ENCODE measurements around the gene ZNF827. TPM values are rescaled to one million over a fixed set of nuclear protein-coding genes. Genes with fewer than 3 reads are reported as not detected.

ZNF827 gene
- total and polyA plus RNA-seq, 2 of the 13 experiments (the other 11 are each of a cell fraction or from before 2014, with no cell fraction given): 2.8 TPM

DNA sequence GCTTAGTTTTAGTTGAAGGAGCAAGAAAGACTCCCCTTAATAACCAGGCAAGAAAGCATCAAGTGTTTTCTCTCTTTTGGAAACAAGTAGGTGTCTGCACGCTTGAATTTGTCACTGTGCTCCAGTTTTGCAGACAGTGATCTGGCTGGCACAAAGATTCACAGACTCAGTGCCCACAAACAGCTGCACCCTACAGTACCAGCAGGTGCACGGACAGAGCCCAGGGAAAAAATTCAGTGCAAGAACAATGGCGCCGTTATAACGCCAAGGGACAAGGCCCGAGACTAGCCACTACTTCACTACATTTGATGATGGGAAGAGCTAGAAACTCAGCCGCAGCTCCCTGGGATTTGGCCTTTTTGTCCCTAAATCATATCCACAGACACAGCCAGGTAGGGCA, 56.0 kb downstream of the ZNF827 start (continued):
- TF ChIP-seq, protein P1, sequence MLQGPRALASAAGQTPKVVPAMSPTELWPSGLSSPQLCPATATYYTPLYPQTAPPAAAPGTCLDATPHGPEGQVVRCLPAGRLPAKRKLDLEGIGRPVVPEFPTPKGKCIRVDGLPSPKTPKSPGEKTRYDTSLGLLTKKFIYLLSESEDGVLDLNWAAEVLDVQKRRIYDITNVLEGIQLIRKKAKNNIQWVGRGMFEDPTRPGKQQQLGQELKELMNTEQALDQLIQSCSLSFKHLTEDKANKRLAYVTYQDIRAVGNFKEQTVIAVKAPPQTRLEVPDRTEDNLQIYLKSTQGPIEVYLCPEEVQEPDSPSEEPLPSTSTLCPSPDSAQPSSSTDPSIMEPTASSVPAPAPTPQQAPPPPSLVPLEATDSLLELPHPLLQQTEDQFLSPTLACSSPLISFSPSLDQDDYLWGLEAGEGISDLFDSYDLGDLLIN (CRISPR knock-in tag; IDR thresholded peaks at IDR 0.05; ENCODE audit: borderline replicate concordance): no peak
- no peak for TF ChIP-seq NR3C1 (CRISPR knock-in tag; IDR thresholded peaks at IDR 0.05)

DNA sequence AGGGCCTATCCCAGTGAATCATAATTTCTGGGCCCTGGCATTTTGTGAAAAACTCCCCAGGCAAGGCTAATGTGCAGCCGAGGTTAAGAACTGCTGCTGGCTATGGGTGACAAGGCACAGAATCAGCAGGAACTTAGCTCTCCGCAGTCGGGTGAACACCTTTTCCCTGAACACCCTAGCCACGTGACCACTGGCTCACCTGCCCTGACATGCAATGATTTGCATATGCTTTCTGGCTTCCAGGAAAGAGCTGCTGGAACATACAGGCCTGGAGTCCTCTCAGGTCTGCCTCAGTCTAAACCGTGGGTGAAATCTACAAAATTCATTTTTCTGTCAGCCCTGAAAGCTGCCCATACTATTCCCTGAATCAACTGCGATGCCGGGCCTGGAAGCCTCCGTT, 56.6 kb downstream of the ZNF827 start:
- Histone ChIP-seq H4K20me1 (ENCODE audit: insufficient read depth, low read length) (no peaks in the 10 kb centered on the region), H3K4me2 (ENCODE audit: low read depth, low read length) (no peak overlapping the region), H3K27me3 (ENCODE audit: control insufficient read depth in 1 of 2, insufficient read depth in 2 of 2, low read length in 2 of 2) (no peaks in the 10 kb centered on the region), H2AFZ (ENCODE audit: low read length) (no peak overlapping the region), H3K36me3 (replicated peaks in 1 of 2; ENCODE audit: control insufficient read depth in 1 of 2, insufficient read depth in 2 of 2, low read length in 2 of 2) (peaks cover 8 to 22% of the 10 kb centered on the region in 2 experiments), H3K4me1 (ENCODE audit: insufficient read depth, low read length) (no peaks in the 10 kb centered on the region), H3K9ac (ENCODE audit: insufficient read depth, low read depth, low read length) (no peak overlapping the region), H3K79me2 (ENCODE audit: insufficient read depth, low read length) (no peaks in the 10 kb centered on the region), H3K9me3 (ENCODE audit: low read length) (no peaks in the 10 kb centered on the region), H3K4me3 (replicated peaks in 1 of 3; ENCODE audit: insufficient read depth in 1 of 3, low read depth in 2 of 3, low read length in 3 of 3) (no peak overlapping the region), H3K27ac (ENCODE audit: extremely low read length, insufficient read depth, low read length) (no peak overlapping the region)
- no peak for ATAC-seq
- no peak for TF ChIP-seq FIP1L1 (IDR thresholded peaks at IDR 0.05; ENCODE audit: borderline replicate concordance, insufficient read depth, low read depth, low read length)
- TF ChIP-seq, protein P2, sequence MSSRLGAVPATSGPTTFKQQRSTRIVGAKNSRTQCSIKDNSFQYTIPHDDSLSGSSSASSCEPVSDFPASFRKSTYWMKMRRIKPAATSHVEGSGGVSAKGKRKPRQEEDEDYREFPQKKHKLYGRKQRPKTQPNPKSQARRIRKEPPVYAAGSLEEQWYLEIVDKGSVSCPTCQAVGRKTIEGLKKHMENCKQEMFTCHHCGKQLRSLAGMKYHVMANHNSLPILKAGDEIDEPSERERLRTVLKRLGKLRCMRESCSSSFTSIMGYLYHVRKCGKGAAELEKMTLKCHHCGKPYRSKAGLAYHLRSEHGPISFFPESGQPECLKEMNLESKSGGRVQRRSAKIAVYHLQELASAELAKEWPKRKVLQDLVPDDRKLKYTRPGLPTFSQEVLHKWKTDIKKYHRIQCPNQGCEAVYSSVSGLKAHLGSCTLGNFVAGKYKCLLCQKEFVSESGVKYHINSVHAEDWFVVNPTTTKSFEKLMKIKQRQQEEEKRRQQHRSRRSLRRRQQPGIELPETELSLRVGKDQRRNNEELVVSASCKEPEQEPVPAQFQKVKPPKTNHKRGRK (CRISPR knock-in tag; IDR thresholded peaks at IDR 0.05): no peak
- TF ChIP-seq ZNF12 (CRISPR knock-in tag; IDR thresholded peaks at IDR 0.05): no peak
- no peak for TF ChIP-seq HMG20A (CRISPR knock-in tag; IDR thresholded peaks at IDR 0.05; ENCODE audit: borderline replicate concordance)
- TF ChIP-seq MEF2D (CRISPR knock-in tag; IDR thresholded peaks at IDR 0.05): no peak
- no peak for TF ChIP-seq ELF4 (CRISPR knock-in tag; IDR thresholded peaks at IDR 0.05; ENCODE audit: borderline replicate concordance)
- no peak for TF ChIP-seq CEBPB (IDR thresholded peaks at IDR 0.05; ENCODE audit: borderline replicate concordance, low read depth, low read length)
- TF ChIP-seq ZNF30 (CRISPR knock-in tag; IDR thresholded peaks at IDR 0.05): no peak
- no peak for TF ChIP-seq ZNF546 (CRISPR knock-in tag; conservative IDR thresholded peaks at IDR 0.05)
- no peak for TF ChIP-seq MZF1 (CRISPR knock-in tag; IDR thresholded peaks at IDR 0.05; ENCODE audit: borderline replicate concordance)
- no peak for TF ChIP-seq ZNF253 (CRISPR knock-in tag; IDR thresholded peaks at IDR 0.05; ENCODE audit: borderline replicate concordance)
- TF ChIP-seq, protein P3, sequence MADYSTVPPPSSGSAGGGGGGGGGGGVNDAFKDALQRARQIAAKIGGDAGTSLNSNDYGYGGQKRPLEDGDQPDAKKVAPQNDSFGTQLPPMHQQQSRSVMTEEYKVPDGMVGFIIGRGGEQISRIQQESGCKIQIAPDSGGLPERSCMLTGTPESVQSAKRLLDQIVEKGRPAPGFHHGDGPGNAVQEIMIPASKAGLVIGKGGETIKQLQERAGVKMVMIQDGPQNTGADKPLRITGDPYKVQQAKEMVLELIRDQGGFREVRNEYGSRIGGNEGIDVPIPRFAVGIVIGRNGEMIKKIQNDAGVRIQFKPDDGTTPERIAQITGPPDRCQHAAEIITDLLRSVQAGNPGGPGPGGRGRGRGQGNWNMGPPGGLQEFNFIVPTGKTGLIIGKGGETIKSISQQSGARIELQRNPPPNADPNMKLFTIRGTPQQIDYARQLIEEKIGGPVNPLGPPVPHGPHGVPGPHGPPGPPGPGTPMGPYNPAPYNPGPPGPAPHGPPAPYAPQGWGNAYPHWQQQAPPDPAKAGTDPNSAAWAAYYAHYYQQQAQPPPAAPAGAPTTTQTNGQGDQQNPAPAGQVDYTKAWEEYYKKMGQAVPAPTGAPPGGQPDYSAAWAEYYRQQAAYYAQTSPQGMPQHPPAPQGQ (CRISPR knock-in tag; IDR thresholded peaks at IDR 0.05; ENCODE audit: borderline replicate concordance): no peak
- TF ChIP-seq ZNF446 (CRISPR knock-in tag; IDR thresholded peaks at IDR 0.05): no peak
- TF ChIP-seq CBX5 (CRISPR knock-in tag; IDR thresholded peaks at IDR 0.05; ENCODE audit: borderline replicate concordance): no peak
- no peak for TF ChIP-seq NAIF1 (CRISPR knock-in tag; IDR thresholded peaks at IDR 0.05; ENCODE audit: borderline replicate concordance)
- TF ChIP-seq ATM (IDR thresholded peaks at IDR 0.05; ENCODE audit: borderline replicate concordance): no peak
- CTCF ChIA-PET (ENCODE audit: low intra/inter-chr PET ratio, low total read pairs): no interaction called here
- FAIRE-seq: no peak
- no TSS peak for BruUV-seq (replicated peaks)
- POLR2A ChIA-PET: no interaction called here
- no peak for DNase-seq (ENCODE audit: low spot score)
- 97% methylated on average over 6 of the region's 8 CpGs for WGBS (ENCODE audit: low lambda C conversion rate)
- in situ Hi-C loops (cut with HindIII; ENCODE audit: extremely low pct_ligation_motif_present, low pct_unique_long_range_greater_than_20kb): no loop called here
- intact Hi-C loops (cut with micrococcal nuclease; ENCODE audit: unreplicated experiment): no loop called here

Data from HepG2 (cell line).